ENCODE results near the gene COX6B1. TPM values are rescaled to one million over a fixed set of nuclear protein-coding genes. Genes with fewer than 3 reads are reported as not detected.

COX6B1 gene
- total RNA-seq, 1 donor from 2014 or later, result 217 TPM

DNA sequence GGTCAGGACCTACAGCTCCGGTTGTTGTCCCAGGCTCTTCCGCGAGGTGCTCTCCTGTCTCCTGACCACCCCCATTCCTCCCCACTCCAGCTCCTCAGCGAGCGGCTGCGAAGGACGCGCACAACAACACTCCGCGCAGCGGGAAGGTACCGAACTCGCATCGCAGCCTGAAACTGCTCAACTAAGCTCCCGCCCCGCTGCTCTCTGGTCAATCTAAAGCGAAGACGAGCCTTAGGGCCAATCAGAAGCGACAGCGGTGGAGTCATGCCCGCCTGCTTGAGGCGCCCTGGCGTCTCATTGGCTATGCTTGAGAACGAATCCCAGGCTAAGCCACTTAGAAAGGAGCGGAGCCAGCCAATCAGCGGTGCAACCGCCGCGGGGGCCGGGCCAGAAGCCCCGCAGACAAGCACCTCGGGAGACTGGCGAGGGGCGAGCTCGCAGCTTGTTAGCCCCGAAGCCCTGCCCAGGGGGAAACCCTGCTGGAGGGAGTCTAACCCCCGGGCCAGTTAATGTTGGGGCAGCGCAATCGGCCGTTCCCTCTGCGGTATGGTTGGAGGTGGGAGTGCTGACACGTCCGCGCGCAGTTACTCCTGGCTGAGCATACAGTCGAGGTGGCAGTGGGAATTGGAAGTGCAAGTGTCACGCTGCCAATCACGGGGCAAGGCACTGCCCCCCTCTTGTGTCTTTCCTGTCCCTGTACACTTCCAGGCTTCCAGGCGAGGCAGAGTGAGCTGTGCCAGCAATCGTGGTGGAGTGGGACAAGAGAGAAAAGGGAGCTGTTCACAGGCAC, 54.3 kb downstream of the COX6B1 start:
- peak; percentile 96 for DNase-seq (ENCODE audit: low read depth)
- TF ChIP-seq, protein P1, sequence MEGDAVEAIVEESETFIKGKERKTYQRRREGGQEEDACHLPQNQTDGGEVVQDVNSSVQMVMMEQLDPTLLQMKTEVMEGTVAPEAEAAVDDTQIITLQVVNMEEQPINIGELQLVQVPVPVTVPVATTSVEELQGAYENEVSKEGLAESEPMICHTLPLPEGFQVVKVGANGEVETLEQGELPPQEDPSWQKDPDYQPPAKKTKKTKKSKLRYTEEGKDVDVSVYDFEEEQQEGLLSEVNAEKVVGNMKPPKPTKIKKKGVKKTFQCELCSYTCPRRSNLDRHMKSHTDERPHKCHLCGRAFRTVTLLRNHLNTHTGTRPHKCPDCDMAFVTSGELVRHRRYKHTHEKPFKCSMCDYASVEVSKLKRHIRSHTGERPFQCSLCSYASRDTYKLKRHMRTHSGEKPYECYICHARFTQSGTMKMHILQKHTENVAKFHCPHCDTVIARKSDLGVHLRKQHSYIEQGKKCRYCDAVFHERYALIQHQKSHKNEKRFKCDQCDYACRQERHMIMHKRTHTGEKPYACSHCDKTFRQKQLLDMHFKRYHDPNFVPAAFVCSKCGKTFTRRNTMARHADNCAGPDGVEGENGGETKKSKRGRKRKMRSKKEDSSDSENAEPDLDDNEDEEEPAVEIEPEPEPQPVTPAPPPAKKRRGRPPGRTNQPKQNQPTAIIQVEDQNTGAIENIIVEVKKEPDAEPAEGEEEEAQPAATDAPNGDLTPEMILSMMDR (IDR thresholded peaks at IDR 0.05; ENCODE audit: insufficient read depth, low read length, severe bottlenecking), result no peak
- Histone ChIP-seq H3K36me3 (ENCODE audit: control insufficient read depth, insufficient read depth, low read length) (no peaks in the 10 kb centered on the region), H3K4me3 (ENCODE audit: low read depth, low read length) (peak overlapping the region; percentile 48), H3K27me3 (ENCODE audit: control insufficient read depth, insufficient read depth, low read length) (no peaks in the 10 kb centered on the region)
- FAIRE-seq, result peak; percentile 43

DNA sequence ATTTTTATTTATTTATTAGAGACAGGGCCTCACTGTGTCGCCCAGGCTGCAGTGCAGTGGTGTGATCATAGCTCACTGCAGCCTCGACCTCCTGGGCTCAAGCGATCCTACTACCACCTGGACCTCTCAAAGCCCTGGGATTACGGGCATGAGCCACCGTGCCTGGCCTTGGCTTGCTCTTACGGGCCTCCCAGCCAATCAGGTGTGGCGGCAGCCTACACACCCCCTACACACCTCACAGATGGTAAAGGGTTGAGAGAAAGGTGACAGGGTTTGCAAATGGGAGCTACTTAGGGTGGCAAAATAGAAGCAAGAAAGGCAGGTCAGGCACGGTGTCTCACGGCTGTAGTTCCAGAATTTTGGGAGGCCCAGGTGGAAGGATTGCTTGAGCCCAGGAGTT, 55.2 kb downstream of the COX6B1 start:
- no peak for FAIRE-seq
- TF ChIP-seq, protein P1 (IDR thresholded peaks at IDR 0.05; ENCODE audit: insufficient read depth, low read length, severe bottlenecking), result no peak

DNA sequence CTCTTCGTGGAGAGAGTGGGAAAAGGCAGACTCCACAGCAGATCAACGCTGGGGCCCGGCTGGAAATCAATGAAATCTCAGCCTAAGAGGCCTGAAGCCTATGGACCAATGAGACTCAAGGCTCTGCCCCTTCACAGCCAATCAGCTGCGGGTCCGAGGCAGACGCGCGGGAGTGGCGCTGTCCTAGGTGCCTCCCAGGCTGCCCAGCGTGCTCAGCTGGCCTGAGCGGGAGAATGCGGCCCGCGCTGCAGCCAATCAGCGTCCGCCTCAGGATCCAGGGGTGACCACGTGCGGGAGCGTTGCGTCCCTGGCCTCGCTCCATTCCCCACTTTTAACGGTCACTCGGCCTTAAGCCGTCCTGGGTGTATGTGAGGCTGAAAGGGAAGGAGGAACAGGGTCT, 56.1 kb downstream of the COX6B1 start, which contains the start of gene ZBTB32:
TSS of gene ZBTB32 (plus strand) at position 341 of the 400 bp plus-strand sequence. CDS start 10,069 bp downstream, outside the sequence.
- TF ChIP-seq, protein P1 (IDR thresholded peaks at IDR 0.05; ENCODE audit: insufficient read depth, low read length, severe bottlenecking), result no peak
- Histone ChIP-seq H3K4me3 (ENCODE audit: low read depth, low read length) (no peak within 1 kb of the TSS), H3K27me3 (ENCODE audit: control insufficient read depth, insufficient read depth, low read length) (no peaks in the 10 kb centered on the region), H3K36me3 (ENCODE audit: control insufficient read depth, insufficient read depth, low read length) (no peaks in the 10 kb centered on the region)
- no peak for FAIRE-seq
- peak; percentile 49 for DNase-seq (ENCODE audit: low read depth)

More for the DNA sequence above, 55.2 kb downstream of the COX6B1 start:
- Histone ChIP-seq H3K27me3 (ENCODE audit: control insufficient read depth, insufficient read depth, low read length) (no peaks in the 10 kb centered on the region), H3K36me3 (ENCODE audit: control insufficient read depth, insufficient read depth, low read length) (no peaks in the 10 kb centered on the region), H3K4me3 (ENCODE audit: low read depth, low read length) (no peak overlapping the region)
- no peak for DNase-seq (ENCODE audit: low read depth)

Other genes with a start within 250 kb of the COX6B1 start
- not detected in 2 replicates for gene FFAR2, start 200.1 kb upstream of the COX6B1 start, total RNA-seq
- gene KRTDAP, start 157.9 kb upstream of the COX6B1 start, total RNA-seq, result 1.4 TPM in 1 of 2 replicates, not detected in the other
- 97.4 and 269 TPM in 2 replicates for gene DMKN, start 134.7 kb upstream of the COX6B1 start, total RNA-seq
- 9.5 and 107 TPM in 2 replicates for gene SBSN, start 120.0 kb upstream of the COX6B1 start, total RNA-seq
- gene GAPDHS, start 114.9 kb upstream of the COX6B1 start, total RNA-seq, result not detected in 2 replicates
- gene TMEM147, start 102.7 kb upstream of the COX6B1 start, total RNA-seq, result 136 and 163 TPM in 2 replicates
- gene ATP4A, start 84.7 kb upstream of the COX6B1 start, total RNA-seq, result not detected in 2 replicates
- not detected in 2 replicates for gene PMIS2, start 62.1 kb upstream of the COX6B1 start, total RNA-seq
- gene HAUS5, start 35.6 kb upstream of the COX6B1 start, total RNA-seq, result 3.9 and 4.2 TPM in 2 replicates
- 33.4 and 37.8 TPM in 2 replicates for gene RBM42, start 19.3 kb upstream of the COX6B1 start, total RNA-seq
- under 0.01 and 0.38 TPM in 2 replicates for gene ETV2, start 6.6 kb upstream of the COX6B1 start, total RNA-seq
- 0.38 TPM in 1 of 2 replicates, not detected in the other for gene UPK1A, start 18.2 kb downstream of the COX6B1 start, total RNA-seq
- gene ZBTB32, start 56.2 kb downstream of the COX6B1 start, total RNA-seq, result not detected in 2 replicates
- 3.4 and 7.0 TPM in 2 replicates for gene KMT2B, start 69.7 kb downstream of the COX6B1 start, total RNA-seq
- gene IGFLR1, start 94.1 kb downstream of the COX6B1 start, total RNA-seq, result 0.13 and 0.26 TPM in 2 replicates
- 14.7 and 17.5 TPM in 2 replicates for gene U2AF1L4, start 97.1 kb downstream of the COX6B1 start, total RNA-seq
- 7.9 and 21.5 TPM in 2 replicates for gene PSENEN, start 97.3 kb downstream of the COX6B1 start, total RNA-seq
- gene LIN37, start 100.3 kb downstream of the COX6B1 start, total RNA-seq, result 5.3 and 7.0 TPM in 2 replicates
- gene HSPB6, start 108.7 kb downstream of the COX6B1 start, total RNA-seq, result 0.13 and 1.3 TPM in 2 replicates
- gene PROSER3, start 109.9 kb downstream of the COX6B1 start, total RNA-seq, result 1.3 and 2.6 TPM in 2 replicates
- gene ARHGAP33, start 127.2 kb downstream of the COX6B1 start, total RNA-seq, result under 0.01 TPM in 1 of 2 replicates, not detected in the other
- gene PRODH2, start 164.5 kb downstream of the COX6B1 start, total RNA-seq, result not detected in 2 replicates
- not detected in 2 replicates for gene NPHS1, start 204.2 kb downstream of the COX6B1 start, total RNA-seq
- gene KIRREL2, start 208.6 kb downstream of the COX6B1 start, total RNA-seq, result not detected in 2 replicates
- gene APLP1, start 220.3 kb downstream of the COX6B1 start, total RNA-seq, result 0.26 and 0.51 TPM in 2 replicates

Measured in bronchial epithelial cell (primary cell).